KOPT-K1 (cell line): ENCODE results near the gene MAP3K2.
"Not testable (repeated sequence)": the region's sequence is repeated elsewhere in the genome, so short reads cannot be mapped to it uniquely, and the experiment has no call there.

ENCODE experiments used
- H3K27ac ChIP-seq: fragments of 200-600 bp; sonication (generic); 2 replicates; pipeline ENCODE4 v1.5.1; 2016; ENCODE audit warnings: antibody characterized with exemption, mild to moderate bottlenecking, low read depth, low read length; ENCODE audit not compliant: poor library complexity, severe bottlenecking
- H3K36me3 ChIP-seq: fragments of 200-600 bp; sonication (generic); 2 replicates; pipeline ENCODE4 v1.5.1; 2017; ENCODE audit warnings: antibody characterized with exemption, mild to moderate bottlenecking, low read length, moderate library complexity; ENCODE audit not compliant: insufficient read depth
- H3K9me3 ChIP-seq: fragments of 200-600 bp; sonication (generic); 2 replicates; pipeline ENCODE4 v1.5.1; 2017; ENCODE audit warnings: antibody characterized with exemption, low read length, mild to moderate bottlenecking; ENCODE audit not compliant: insufficient read depth, poor library complexity, severe bottlenecking

The MAP3K2 gene

DNA sequence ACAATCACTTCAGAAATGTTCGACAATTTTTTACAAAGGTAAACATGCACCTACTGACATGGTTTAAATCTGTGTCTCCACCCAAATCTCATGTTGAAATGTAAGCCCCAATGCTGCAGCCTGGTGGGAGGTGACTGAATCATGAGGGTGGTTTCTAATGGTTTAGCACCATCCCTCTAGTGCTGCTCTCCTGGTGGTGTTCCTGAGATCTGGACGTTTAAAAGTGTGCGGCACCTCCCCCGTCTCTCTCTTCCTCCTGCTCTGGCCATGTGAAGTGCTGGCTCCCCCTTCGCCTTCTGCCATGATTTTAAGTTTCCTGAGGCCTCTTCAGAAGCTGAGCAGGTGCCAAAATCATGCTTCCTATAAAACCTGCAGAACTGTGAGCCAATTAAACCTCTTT lies 28.3 kb downstream of the MAP3K2 start:
- no peaks in the 10 kb centered on the region for H3K36me3 ChIP-seq
- no peak overlapping the region for H3K27ac ChIP-seq
- H3K9me3 ChIP-seq, result no peaks in the 10 kb centered on the region

DNA sequence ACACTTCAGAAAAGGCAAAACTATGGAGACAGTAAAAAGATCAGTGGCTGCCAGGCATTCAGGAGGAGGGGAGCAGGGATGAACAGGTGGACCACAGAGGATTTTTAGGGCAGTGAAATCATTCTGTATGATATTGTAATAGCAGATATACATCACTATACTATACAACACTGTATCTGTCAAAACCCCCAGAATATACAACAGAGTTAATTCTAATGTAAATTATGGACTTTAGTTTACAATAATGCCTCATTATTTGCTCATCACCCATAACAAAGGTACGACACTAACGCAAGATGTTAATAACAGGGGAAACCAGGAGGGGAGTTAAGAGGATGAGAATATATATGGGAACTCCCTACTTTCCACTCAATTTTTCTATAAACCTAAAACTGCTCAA lies 28.8 kb downstream of the MAP3K2 start:
- Histone ChIP-seq H3K36me3 (no peaks in the 10 kb centered on the region), H3K9me3 (no peaks in the 10 kb centered on the region), H3K27ac (no peak overlapping the region)

DNA sequence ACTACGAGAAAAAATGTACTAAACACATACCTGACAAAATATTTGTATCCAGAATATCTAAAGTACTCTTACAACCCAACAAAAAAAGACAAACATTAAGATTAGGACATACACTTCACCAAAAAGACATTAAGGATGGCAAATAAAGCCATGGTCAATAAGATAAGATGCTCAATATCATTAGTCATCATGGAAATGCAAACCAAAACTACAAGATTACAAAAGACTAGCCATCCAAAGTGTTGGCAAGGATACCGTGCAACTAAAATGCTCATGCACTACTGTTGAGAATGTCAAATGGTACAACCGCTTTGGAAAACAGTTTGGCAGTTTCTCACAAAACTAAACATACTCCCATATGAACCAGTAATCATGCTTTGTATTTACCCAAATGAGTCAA lies 29.7 kb downstream of the MAP3K2 start:
- no peaks in the 10 kb centered on the region for H3K9me3 ChIP-seq
- H3K36me3 ChIP-seq, result no peaks in the 10 kb centered on the region
- no peak overlapping the region for H3K27ac ChIP-seq

DNA sequence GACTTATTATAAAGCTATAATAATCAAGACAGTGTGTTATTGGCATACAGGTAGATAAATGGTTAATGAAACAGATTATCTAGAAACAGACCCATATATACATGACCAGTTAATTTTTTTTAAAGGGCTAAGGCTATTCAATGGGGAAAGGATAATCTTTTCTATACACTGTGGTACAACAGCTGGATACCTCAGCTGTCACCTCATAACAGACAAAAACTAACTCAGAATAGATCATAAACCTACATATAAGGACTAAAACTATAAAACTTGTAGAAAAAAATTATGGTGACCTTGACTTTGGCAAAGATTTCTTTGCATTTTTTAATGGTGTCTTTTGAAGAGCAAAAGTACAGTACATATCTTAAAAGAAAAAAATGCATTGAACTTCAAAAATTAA lies 30.2 kb downstream of the MAP3K2 start:
- Histone ChIP-seq H3K36me3 (no peaks in the 10 kb centered on the region), H3K9me3 (no peaks in the 10 kb centered on the region), H3K27ac (no peak overlapping the region)

DNA sequence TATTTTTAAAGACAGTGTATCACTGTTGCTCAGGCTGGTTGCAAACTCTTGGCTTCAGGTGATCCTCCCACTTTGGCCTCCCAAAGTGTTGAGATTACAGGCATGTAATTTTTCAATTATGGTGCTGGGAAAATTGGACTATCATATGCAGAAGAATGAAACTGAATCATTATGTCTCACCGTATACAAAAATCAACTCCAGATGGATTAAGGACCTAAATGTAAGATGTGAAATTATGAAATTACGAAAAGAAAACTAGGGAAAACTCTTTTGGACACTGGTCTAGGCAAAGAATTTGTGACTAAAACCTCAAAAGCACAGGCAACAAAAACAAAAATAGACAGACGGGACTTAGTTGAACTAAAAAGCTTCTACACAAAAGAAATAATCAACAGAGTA lies 31.2 kb downstream of the MAP3K2 start:
- Histone ChIP-seq H3K36me3 (no peaks in the 10 kb centered on the region), H3K9me3 (no peaks in the 10 kb centered on the region), H3K27ac (no peak overlapping the region)

DNA sequence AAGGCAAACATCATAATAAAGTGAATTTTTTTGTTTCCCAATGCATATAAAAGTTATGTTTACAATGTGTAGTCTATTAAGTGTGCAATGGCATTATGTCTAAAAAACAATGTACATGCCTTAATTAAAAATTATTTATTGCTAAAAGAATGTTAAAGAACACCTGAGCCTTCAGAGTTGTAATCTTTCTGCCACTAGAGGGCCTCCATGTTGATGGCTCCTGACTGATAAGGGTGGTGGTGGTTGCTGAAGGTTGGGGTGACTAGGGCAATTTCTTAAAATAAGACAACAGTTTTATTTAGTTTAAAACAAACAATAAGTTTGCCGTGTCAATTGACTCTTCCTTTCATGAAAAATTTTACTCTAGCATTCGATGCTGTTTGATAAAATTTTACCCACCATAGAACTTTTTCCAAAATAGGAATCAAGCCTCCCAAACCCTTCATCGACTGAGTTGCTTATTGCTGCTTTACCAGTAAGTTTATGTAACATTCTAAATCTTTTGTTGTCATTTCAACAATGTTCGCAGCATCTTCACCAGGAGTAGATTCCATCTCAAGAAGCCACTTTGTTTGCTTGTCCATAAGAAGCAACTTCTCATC lies 32.3 kb downstream of the MAP3K2 start:
- Histone ChIP-seq H3K9me3 (no peaks in the 10 kb centered on the region), H3K27ac (no peak overlapping the region), H3K36me3 (no peaks in the 10 kb centered on the region)

DNA sequence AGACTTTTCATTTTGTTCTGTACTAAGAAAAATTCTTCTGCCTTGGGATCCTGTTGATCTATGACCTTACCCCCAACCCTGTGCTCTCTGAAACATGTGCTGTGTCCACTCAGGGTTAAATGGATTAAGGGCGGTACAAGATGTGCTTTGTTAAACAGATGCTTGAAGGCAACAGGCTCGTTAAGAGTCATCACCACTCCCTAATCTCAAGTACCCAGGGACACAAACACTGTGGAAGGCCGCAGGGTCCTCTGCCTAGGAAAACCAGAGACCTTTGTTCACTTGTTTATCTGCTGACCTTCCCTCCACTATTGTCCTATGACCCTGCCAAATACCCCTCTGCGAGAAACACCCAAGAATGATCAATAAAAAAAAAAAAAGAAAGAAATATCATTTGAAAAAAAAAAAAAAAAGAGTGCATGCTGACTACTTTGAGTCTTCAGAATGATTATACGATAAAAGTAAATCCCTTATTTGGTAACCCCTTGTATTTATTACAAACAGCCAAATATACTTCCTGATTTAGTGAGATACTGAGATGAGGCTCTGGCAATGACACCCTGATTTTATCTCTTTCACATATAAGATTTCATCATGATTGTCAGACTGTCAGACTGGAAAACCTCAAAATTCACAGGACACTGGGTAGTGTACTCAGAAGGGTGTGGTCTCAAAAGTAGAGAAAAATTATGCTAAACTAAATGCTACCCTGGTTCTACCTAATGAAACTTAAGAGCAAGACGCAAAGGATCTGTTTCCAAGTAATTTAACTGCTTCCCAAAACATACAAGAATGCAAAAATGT lies 33.7 kb downstream of the MAP3K2 start:
- H3K36me3 ChIP-seq, H3K27ac ChIP-seq, H3K9me3 ChIP-seq: not testable (repeated sequence)

DNA sequence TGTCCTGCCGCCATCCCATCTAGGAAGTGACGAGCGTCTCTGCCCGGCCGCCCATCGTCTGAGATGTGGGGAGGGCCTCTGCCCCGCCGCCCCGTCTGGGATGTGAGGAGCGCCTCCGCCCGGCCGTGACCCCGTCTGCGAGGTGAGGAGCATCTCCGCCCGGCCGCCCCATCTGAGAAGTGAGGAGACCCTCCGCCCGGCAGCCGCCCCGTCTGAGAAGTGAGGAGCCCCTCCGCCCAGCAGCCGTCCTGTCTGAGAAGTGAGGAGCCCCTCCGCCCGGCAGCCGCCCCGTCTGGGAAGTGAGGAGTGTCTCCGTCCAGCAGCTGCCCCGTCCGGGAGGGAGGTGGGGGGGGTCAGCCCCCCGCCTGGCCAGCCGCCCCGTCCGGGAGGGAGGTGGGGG lies 34.6 kb downstream of the MAP3K2 start:
- H3K27ac ChIP-seq, H3K9me3 ChIP-seq, H3K36me3 ChIP-seq: not testable (repeated sequence)

DNA sequence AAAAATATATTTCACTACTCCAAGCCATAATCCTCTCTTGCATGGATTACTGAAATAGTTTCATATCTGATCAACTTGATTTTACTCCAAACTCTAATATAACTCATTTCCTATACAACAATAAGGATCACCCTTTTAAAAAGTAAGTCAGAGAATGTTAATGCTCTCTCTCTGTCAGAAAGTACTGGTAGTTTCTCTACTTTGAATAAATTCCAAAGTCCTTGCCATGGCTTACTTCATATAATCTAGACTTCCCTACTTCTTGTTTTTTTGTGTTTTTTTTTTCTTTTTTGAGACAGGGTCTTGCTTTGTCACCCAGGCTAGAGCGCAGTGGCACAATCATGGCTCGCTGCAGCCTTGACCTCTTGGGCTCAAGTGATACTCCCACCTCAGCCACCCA lies 36.2 kb downstream of the MAP3K2 start:
- Histone ChIP-seq H3K9me3 (no peaks in the 10 kb centered on the region), H3K27ac (no peak overlapping the region), H3K36me3 (no peaks in the 10 kb centered on the region)

DNA sequence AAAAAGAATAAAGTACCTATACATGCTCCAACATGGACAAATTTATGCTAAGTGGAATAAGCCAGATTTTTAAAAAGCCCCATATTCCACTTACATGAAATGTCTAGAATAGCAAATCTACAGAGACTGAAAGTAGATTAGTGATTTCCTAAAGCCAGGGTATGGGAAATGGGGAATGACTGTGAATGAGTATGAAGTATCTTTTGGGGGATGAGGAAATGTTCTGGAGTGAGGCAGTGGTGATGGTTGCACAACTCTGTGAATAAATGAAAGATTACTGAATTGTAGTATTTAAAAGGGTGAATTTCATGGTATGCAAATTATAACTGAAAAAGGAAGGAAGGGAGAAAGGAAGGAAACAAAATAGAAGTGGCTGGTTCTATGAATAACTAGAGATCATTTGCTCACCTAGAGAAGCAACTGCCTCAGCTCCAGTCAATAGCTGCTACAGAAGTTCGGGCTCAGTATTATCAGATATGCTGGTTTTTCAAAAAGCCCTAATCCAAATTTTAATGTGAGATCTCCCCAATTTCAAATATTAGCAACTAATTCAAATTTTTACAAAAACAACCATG lies 39.3 kb downstream of the MAP3K2 start:
- H3K9me3 ChIP-seq, result no peaks in the 10 kb centered on the region
- H3K36me3 ChIP-seq, result no peaks in the 10 kb centered on the region
- no peak overlapping the region for H3K27ac ChIP-seq

DNA sequence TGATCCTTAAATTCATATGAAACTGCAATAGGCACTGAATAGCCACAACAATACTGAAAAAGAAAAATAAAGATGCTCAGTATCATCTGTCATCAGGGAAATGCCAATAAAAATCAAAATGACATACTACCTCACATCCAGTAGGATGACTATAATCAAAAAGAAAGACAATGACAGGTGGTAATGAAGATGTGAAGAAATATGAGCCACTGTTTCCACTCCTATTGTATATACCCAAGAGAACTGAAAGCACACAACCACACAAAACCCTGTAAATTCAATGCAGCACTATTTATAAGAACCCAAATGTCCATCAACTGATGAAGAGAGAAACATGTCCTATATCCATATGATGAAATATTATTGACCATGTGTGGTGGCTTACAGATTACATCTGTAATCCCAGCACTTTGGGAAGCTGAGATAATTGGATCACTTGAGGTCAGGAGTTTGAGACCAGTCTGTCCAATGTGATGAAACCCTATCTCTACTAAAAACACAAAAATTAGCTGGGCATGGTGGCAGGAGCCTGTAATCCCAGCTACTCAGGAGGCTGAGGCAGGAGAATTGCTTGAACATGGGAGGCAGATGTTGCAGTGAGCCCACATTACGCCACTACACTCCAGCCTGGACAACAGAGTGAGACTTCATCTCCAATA lies 39.9 kb downstream of the MAP3K2 start:
- H3K27ac ChIP-seq, result no peak overlapping the region
- peaks cover 3% of the 10 kb centered on the region; the same call in 1 of the 2 replicates for H3K36me3 ChIP-seq
- no peaks in the 10 kb centered on the region for H3K9me3 ChIP-seq

DNA sequence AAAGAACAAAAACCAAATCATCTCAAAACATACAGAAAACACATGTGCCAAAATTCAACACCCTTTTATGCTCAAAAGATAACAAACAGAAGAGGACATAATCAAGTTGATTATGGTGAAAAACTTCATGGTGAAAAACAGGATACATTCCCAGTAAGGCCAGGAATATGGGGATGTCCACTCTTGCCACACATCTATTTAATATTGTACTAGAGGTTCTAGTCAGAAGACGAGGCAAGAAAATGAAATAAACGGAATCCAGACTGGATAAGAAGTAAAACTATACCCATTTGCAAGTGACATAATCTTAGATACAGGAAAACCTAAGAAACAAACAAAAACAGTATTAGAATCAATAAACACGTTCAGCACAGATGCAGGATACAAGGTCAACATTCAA lies 40.8 kb downstream of the MAP3K2 start:
- Histone ChIP-seq H3K27ac (no peak overlapping the region), H3K9me3 (no peaks in the 10 kb centered on the region), H3K36me3 (peaks cover 9% of the 10 kb centered on the region; the same call in 1 of the 2 replicates)

DNA sequence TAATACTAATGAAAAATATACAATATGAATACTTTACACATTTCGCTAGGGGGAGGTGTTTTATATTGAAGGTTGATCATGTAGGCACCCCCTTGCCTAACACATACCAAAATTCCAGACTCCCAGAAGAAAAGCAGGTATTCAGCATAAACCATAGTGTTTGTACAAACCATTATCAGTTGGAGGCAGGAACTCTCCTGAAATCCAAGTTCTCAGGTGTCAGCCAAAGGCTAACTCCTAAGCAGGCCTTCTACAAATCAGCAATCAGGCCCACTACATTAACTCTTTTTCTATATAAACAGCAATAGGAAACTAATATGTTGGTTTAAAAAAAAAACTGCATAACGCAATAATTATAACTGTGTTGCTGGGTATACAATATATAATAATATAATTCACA lies 44.5 kb downstream of the MAP3K2 start:
- H3K36me3 ChIP-seq, result peaks cover 39% of the 10 kb centered on the region
- no peak overlapping the region for H3K27ac ChIP-seq
- H3K9me3 ChIP-seq, result no peaks in the 10 kb centered on the region

DNA sequence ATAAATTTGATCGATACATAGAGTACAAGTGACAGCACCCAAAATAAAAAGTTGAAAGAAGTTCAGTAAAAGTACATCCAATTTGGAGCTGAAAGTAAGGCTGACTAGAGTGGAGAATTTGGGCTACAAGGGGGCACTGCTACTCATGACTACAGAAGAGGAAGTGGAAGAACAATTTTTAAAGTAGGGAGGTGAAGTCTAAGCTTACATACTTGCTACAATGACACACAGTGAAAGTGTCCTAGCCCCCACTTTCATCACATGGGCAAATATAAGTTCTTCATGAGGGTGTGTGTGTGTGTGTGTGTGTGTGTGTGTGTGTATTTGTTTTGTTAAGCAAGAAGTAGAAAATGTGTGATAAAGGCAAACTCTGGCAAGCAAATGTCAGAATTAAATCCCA lies 45.7 kb downstream of the MAP3K2 start:
- Histone ChIP-seq H3K9me3 (no peaks in the 10 kb centered on the region), H3K27ac (no peak overlapping the region), H3K36me3 (peaks cover 51% of the 10 kb centered on the region)

DNA sequence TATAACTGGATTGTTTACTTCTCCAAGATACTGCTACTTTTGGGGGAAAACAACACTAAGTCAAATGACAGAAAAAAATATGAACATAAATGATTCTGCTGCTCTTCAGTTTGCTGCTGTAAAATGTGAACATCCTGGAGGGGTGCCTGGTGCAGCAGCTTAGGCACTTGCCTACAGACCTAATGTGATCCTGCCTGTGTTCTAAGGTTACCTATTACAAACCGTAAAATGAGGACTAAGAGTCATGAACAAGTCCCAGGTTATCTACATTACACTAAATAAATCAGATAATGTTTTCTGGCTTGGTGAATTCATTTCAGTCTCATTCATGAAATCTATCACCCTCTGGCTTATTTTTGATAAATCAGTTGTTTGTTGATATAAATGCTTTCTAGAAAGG lies 55.4 kb downstream of the MAP3K2 start:
- Histone ChIP-seq H3K9me3 (no peaks in the 10 kb centered on the region), H3K27ac (no peak overlapping the region), H3K36me3 (peaks cover 84% of the 10 kb centered on the region)
